ENCODE measurements around the gene DNLZ.

DNA sequence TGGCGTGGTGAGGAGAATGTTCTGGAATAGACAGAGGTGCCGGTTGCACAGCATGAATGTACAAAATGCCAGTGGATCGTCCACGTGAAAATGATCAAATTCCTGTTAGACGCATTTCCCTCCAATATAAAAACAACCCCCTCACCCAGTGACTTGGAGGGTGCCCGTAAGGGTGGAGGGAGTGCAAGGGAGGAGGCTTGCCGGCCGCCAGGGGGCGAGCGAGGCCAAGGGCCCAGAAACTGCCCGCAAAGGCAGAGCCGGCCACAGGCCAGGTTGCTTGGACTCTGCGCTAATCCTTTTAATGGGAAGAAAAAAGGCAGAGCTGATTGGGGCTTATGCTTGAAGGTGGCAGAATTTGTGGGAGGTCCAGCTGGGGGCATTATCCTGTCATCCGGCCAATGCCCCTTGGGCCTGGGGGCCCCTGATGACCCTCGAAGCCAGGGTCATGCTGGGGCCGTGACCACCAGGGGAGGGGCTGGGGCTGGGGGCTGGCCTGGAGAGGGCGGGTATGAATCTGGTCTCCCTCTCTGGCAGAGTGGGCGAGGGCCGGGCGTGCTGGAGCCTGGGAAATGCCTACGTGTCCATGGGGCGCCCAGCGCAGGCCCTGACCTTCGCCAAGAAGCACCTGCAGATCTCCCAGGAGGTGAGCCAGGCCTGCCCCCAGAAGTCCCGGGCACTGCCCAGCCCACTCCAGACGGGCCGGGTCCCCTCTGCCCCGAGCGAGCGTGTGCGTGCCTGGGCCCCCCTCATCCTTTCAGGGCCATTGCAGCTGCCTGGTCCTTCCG, 24.2 kb downstream of the DNLZ start:
- TF ChIP-seq, protein P1, sequence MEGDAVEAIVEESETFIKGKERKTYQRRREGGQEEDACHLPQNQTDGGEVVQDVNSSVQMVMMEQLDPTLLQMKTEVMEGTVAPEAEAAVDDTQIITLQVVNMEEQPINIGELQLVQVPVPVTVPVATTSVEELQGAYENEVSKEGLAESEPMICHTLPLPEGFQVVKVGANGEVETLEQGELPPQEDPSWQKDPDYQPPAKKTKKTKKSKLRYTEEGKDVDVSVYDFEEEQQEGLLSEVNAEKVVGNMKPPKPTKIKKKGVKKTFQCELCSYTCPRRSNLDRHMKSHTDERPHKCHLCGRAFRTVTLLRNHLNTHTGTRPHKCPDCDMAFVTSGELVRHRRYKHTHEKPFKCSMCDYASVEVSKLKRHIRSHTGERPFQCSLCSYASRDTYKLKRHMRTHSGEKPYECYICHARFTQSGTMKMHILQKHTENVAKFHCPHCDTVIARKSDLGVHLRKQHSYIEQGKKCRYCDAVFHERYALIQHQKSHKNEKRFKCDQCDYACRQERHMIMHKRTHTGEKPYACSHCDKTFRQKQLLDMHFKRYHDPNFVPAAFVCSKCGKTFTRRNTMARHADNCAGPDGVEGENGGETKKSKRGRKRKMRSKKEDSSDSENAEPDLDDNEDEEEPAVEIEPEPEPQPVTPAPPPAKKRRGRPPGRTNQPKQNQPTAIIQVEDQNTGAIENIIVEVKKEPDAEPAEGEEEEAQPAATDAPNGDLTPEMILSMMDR (conservative IDR thresholded peaks at IDR 0.05 in 1 of 2, IDR thresholded peaks at IDR 0.05 in 1 of 2; ENCODE audit: low read depth in 1 of 2, low read length in 2 of 2): peak; percentile 73 to 84
- TF ChIP-seq EZH2 (IDR thresholded peaks at IDR 0.05; ENCODE audit: low read length, missing control alignments): no peak

Data from fibroblast of lung (primary cell).